SW480 (cell line): ENCODE results near the gene PROSER2.

Source experiments
- DNase-seq: peaks from one replicate; pipeline ENCODE4 v3.0.0-alpha.2; 2016; ENCODE audit warnings: low spot score

PROSER2 gene

GRCh38 chr10:11805792-11806191 is 17.4 kb upstream of the PROSER2 start:
- no peak for DNase-seq

GRCh38 chr10:11806706-11807105 is 16.4 kb upstream of the PROSER2 start:
- DNase-seq: no peak

GRCh38 chr10:11808808-11809207 is 14.3 kb upstream of the PROSER2 start:
- DNase-seq: no peak

GRCh38 chr10:11810313-11810766 is 12.8 kb upstream of the PROSER2 start:
- DNase-seq: no peak

- no peak for DNase-seq
These were observed 12.2 kb upstream of the PROSER2 start for GRCh38 chr10:11810973-11811372.

GRCh38 chr10:11813177-11813576 is 10.0 kb upstream of the PROSER2 start:
- DNase-seq: no peak

GRCh38 chr10:11813855-11814567 is 9.1 kb upstream of the PROSER2 start:
- DNase-seq: no peak

- no peak for DNase-seq
These were observed 4.1 kb upstream of the PROSER2 start for GRCh38 chr10:11819027-11819426.

GRCh38 chr10:11822026-11822756 is 965 bp upstream of the PROSER2 start:
- no peak for DNase-seq

GRCh38 chr10:11822809-11823121 is 391 bp upstream of the PROSER2 start:
- DNase-seq: no peak

- no peak for DNase-seq
These were observed 812 bp downstream of the PROSER2 start for GRCh38 chr10:11823989-11824346.

GRCh38 chr10:11824376-11824775 is 1.2 kb downstream of the PROSER2 start:
- DNase-seq: no peak

- DNase-seq: no peak
These were observed 1.7 kb downstream of the PROSER2 start for GRCh38 chr10:11824825-11825224.

GRCh38 chr10:11825796-11826414 is 2.7 kb downstream of the PROSER2 start:
- no peak for DNase-seq

- DNase-seq: no peak
These were observed 3.9 kb downstream of the PROSER2 start for GRCh38 chr10:11827006-11827405.

GRCh38 chr10:11827414-11827813 is 4.3 kb downstream of the PROSER2 start:
- no peak for DNase-seq

GRCh38 chr10:11828682-11829284 is 5.6 kb downstream of the PROSER2 start:
- DNase-seq: no peak

GRCh38 chr10:11830836-11831519 is 7.8 kb downstream of the PROSER2 start:
- no peak for DNase-seq

- DNase-seq: no peak
These were observed 8.4 kb downstream of the PROSER2 start for GRCh38 chr10:11831520-11831951.

GRCh38 chr10:11832042-11832441 is 8.9 kb downstream of the PROSER2 start:
- DNase-seq: no peak

- no peak for DNase-seq
These were observed 11.9 kb downstream of the PROSER2 start for GRCh38 chr10:11835061-11835460.

GRCh38 chr10:11835704-11836103 is 12.5 kb downstream of the PROSER2 start:
- no peak for DNase-seq
